ENCODE data around the gene ANKRD12.
A peak's percentile ranks its signal among the peaks of the same experiment; 100 is the strongest.

ANKRD12 gene

GRCh38 chr18:9304388-9305070 is 167.9 kb downstream of the ANKRD12 start:
- DNase-seq = no peak

DNA sequence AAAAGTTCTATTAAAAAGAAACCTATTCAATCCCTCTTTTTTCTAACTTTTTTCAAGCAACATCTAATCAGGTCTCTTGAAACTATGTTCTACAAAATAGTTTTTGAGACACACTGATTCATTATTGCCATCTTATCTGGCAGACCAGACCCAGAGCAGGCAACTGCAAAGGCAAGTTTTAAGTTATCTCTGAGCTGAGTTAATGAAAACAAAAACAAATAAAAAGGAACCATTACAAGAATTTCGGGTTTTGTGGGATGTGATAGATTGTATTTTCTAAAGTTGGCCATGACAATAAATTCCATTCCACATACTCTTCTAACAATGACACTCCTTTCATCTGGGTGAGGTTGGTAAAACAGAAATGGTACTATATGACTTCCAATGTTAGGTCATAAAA is 182.8 kb downstream of the ANKRD12 start:
- DNase-seq = no peak

- no peak for DNase-seq
These were observed 184.5 kb downstream of the ANKRD12 start for GRCh38 chr18:9321017-9321452.

- no peak for DNase-seq
These were observed 185.2 kb downstream of the ANKRD12 start for GRCh38 chr18:9321736-9322135.

DNA sequence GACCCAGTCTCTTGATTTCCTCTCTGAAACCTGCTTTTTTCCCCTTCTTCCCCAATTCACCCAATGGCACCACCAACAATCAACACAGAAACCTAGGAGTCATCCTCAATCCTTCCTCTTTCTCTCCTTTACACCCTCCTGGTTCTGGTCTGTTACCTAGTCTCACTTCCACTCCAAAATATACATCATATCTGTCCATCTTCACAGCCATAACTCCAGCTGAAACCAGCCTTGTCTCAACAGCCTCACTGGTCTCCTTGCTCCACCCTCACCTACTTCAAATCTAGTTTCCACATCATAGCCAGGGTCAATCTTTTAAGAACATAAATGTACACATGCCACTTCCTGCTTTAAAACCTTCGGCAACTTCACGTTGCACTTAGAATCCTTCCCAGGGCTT is 186.2 kb downstream of the ANKRD12 start:
- DNase-seq = no peak

GRCh38 chr18:9323750-9324445 is 187.3 kb downstream of the ANKRD12 start:
- no peak for DNase-seq

DNA sequence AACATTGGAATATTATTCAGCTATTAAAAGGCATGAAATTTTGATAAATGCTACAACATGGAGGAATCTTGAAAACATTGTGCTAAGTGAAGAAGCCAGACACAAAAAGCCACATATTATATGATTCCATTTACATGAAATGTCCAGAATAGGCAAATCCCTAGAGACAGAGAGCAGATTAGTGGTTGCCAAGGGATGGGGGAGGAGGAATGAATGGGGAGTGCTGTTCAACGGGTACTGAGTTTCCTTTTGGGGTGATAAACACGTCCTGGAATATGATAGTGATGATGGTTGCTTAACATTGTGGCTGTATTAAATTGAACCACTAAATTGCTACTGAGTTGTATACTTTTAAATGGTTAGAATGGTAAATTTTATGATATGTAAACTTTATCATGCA is 189.1 kb downstream of the ANKRD12 start:
- DNase-seq = no peak

DNA sequence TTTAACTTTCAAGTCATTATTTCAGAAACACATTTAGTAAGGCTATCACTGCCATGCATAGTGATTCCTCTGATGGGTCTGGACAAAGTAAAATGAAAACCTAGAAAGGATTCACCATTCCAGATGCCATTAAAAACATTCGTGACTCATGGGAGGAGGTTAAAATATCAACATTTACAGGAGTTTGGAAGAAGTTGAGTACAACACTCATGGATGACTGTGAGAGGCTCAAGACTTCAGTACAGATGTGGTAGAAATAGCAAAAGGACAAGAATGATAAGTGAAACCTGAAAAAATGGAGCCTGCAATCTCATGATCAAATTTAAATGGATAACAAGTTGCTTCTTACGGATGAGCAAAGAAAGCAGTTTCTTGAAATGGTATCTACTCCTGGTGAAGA is 192.2 kb downstream of the ANKRD12 start:
- DNase-seq = no peak

DNA sequence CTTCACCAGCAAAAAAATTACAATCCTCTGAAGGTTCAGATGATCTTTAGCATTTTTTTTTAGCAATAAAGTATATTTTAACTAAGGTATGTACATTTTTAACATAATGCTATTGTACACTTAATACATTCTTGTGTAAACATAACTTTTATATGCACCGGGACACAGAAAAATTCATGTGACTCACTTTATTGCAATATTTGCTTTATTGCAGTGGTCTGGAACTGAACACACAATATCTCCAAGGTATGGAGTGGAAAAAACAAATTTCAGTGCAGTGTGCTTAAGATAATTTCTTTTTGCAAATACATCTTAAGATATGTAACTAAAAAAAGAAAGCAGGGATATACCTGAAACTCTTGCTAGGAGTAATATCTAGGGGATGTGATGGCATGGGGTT is 192.9 kb downstream of the ANKRD12 start:
- DNase-seq = no peak

GRCh38 chr18:9330419-9330818 is 193.8 kb downstream of the ANKRD12 start:
- DNase-seq = no peak

- DNase-seq = peak; percentile 12
These were observed 197.1 kb downstream of the ANKRD12 start for GRCh38 chr18:9333441-9334328.

- DNase-seq = peak; percentile 92
These were observed 197.9 kb downstream of the ANKRD12 start, which contains the start of gene TWSG1 for GRCh38 chr18:9334329-9334972. Gene TWSG1 (plus strand): TSS chr18:9334773. CDS start chr18:9337230, 2,457 bp downstream.

DNA sequence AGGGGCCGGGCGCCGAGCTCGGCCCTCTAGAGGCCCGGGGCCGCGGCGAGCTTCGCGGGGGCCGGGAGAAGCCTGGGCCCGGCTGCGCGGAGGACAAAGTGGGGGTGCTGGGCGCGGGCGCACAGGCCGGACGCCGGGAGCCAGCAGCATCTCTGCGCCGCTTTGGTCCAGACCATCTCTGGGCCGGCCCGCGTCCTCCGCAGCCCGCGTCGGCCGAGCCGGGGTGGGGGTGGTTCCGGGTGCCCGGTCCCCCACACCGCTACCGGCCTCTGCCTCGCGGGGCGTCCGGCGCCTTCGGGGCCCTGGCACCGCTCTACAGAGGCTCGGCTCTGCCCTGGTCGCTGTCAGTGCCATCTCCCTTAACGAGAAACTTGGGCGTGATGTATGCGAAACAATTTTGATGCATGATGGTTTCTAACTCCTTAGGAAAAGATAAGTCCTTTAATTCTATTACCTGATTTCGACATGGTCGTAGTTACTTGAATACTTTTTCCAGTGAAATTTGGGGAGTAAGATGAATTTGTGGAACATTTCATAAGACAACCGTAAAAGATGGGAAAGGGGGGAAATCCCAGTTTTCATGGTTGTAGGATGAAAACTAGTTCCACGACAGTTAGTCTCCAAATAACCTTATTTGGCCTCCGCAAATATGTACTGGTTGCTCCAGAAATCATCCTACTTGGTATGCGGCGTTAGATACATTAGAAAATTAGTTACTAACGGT is 198.6 kb downstream of the ANKRD12 start:
- DNase-seq = peak; percentile 28
